K562 (cell line): Measurements from ENCODE around the gene HMCN2.

Experiments
- GABPA ChIP-seq: fragments of 200-800 bp; sonication (Bioruptor generic); conservative IDR thresholded peaks from 2 replicates; pipeline ENCODE4 v1.6.1; 2016; ENCODE audit warnings: low read depth, missing genetic modification characterization, missing compliant biosample characterization
- KLF10 ChIP-seq: fragments of 250-450 bp; sonication (Bioruptor Pico); IDR thresholded peaks from 2 replicates; pipeline ENCODE4 v1.6.1; 2021; ENCODE audit warnings: matching md5 sums
- POLR2A ChIP-seq: fragments of 450-650 bp; conservative IDR thresholded peaks from 2 replicates; pipeline ENCODE4 v1.6.1; 2016
- SIN3A ChIP-seq, 2 experiments: fragments of 150-350 bp in 1 of 2; IDR thresholded peaks; 2 replicates each; pipeline ENCODE4 v1.6.1; 2011 to 2016; ENCODE audit warnings: borderline replicate concordance in 2 of 2, low read depth in 2 of 2, low read length in 2 of 2, mild to moderate bottlenecking in 2 of 2, moderate library complexity in 2 of 2; ENCODE audit not compliant: control insufficient read depth in 1 of 2
- SP1 ChIP-seq: sonication (generic); formaldehyde crosslinking; IDR thresholded peaks from 2 replicates; pipeline ENCODE4 v1.8.1; 2022; ENCODE audit warnings: mild to moderate bottlenecking, missing genetic modification reagents

- TF ChIP-seq KLF10 (CRISPR knock-in tag) (no peak), SP1 (CRISPR knock-in tag) (no peak), GABPA (tag) (no peak), SIN3A (IDR thresholded peaks at IDR 0.05; ENCODE audit: borderline replicate concordance in 2 of 2, control insufficient read depth in 1 of 2, low read depth in 2 of 2, low read length in 2 of 2) (no peak), POLR2A (no peak)
Observed at GRCh38 chr9:130448771-130449603, 183.4 kb downstream of the HMCN2 start.
